T-cell (primary cell): ENCODE results near the gene HS2ST1. TPM values are rescaled to one million over a fixed set of nuclear protein-coding genes. Genes with fewer than 3 reads are reported as not detected.
"Not testable (repeated sequence)": the region's sequence is repeated elsewhere in the genome, so short reads cannot be mapped to it uniquely, and the experiment has no call there.

ENCODE experiments used
- ATAC-seq, 4 experiments: fragments of 200-7000 bp in 3 of 4; fragments of 150-1000 bp in 1 of 4; cut with Tn5 transposase; replicated peaks in 1 of 4; 1 replicate in 3 of 4; 2 replicates in 1 of 4; pipeline ENCODE4 v1.10.0; 2021; ENCODE audit warnings: moderate library complexity in 3 of 4, mild to moderate bottlenecking in 2 of 4, moderate number of reproducible peaks in 1 of 4
- CTCF ChIA-PET, 2 donors: fragments of 300-600 bp; sonication (Branson Sonifier 250); formaldehyde crosslinking; loops; one replicate each; lab custom pipeline; 2022; ENCODE audit warnings: antibody characterized with exemption in 2 of 2; lab: Charles Lee
- POLR2A ChIA-PET, 2 donors: fragments of 300-600 bp; sonication (Branson Sonifier 250); formaldehyde crosslinking; loops; one replicate each; lab custom pipeline; 2022; ENCODE audit warnings: antibody characterized with exemption in 2 of 2; lab: Charles Lee
- DNase-seq, 35 experiments: peaks; one replicate each; pipeline versions ENCODE4 v3.0.0 to v3.0.0-alpha.2; 2013 to 2023
- H3K27ac ChIP-seq: one replicate; pipeline ENCODE4 v1.5.1; 2013; ENCODE audit warnings: low read length
- H3K27me3 ChIP-seq, 2 experiments: replicated peaks in 1 of 2; 1 replicate in 1 of 2; 2 replicates in 1 of 2; pipeline versions ENCODE4 v1.6.1 to v1.7.0; 2013; ENCODE audit warnings: low read length in 1 of 2, mixed read lengths in 1 of 2; ENCODE audit not compliant: control insufficient read depth in 2 of 2, insufficient read depth in 2 of 2; ENCODE audit errors: extremely low read depth in 1 of 2
- H3K36me3 ChIP-seq, 2 donors: 1 replicate in 1 of 2; 2 replicates in 1 of 2; pipeline versions ENCODE4 v1.6.1 to v1.7.0; 2013; ENCODE audit warnings: low read length in 1 of 2; ENCODE audit not compliant: control insufficient read depth in 2 of 2, insufficient read depth in 1 of 2; ENCODE audit errors: extremely low read depth in 1 of 2
- H3K4me1 ChIP-seq, 2 experiments: 1 replicate in 1 of 2; 2 replicates in 1 of 2; pipeline versions ENCODE4 v1.6.1 to v1.7.0; 2013; ENCODE audit warnings: low read length in 2 of 2, mixed read lengths in 1 of 2; ENCODE audit not compliant: insufficient read depth in 2 of 2, control insufficient read depth in 1 of 2; ENCODE audit errors: extremely low read depth in 1 of 2
- H3K4me3 ChIP-seq, 2 donors: 1 replicate in 1 of 2; 2 replicates in 1 of 2; pipeline versions ENCODE4 v1.5.1 to v1.7.0; 2013; ENCODE audit warnings: mild to moderate bottlenecking in 2 of 2, low read length in 1 of 2, moderate library complexity in 1 of 2; ENCODE audit not compliant: control insufficient read depth in 1 of 2; ENCODE audit errors: extremely low read depth in 1 of 2
- H3K9me3 ChIP-seq: 2 replicates; pipeline ENCODE4 v1.7.0; 2013
- H3K27ac Mint-ChIP-seq, 2 donors: one replicate each; pipeline ENCODE4 v1.8.0; 2020 to 2021; ENCODE audit warnings: mild to moderate bottlenecking in 2 of 2, mixed read lengths in 2 of 2
- H3K27me3 Mint-ChIP-seq, 2 donors: one replicate each; pipeline ENCODE4 v1.8.0; 2021 to 2022; ENCODE audit warnings: mixed read lengths in 2 of 2
- H3K36me3 Mint-ChIP-seq: one replicate; pipeline ENCODE4 v1.8.0; 2021; ENCODE audit warnings: mixed read lengths
- H3K4me1 Mint-ChIP-seq, 3 donors: one replicate each; pipeline ENCODE4 v1.8.0; 2020 to 2022; ENCODE audit warnings: mixed read lengths in 3 of 3, mild to moderate bottlenecking in 1 of 3
- H3K4me3 Mint-ChIP-seq, 3 donors: one replicate each; pipeline ENCODE4 v1.8.0; 2020 to 2022; ENCODE audit warnings: mild to moderate bottlenecking in 3 of 3, mixed read lengths in 3 of 3, moderate library complexity in 3 of 3
- H3K9me3 Mint-ChIP-seq, 3 donors: one replicate each; pipeline ENCODE4 v1.8.0; 2020 to 2022; ENCODE audit warnings: mixed read lengths in 3 of 3
- WGBS: methylation state at CpG from one replicate; pipeline ENCODE4 v1.1.5; 2013; ENCODE audit warnings: missing lambda C conversion rate; ENCODE audit not compliant: insufficient coverage; 5-methylcytosine and 5-hydroxymethylcytosine counted together
- total RNA-seq, 35 experiments: library from RNA in 6 of 35; stranded (reverse) in 6 of 35; fragments of 120-200 nt in 1 of 35; gene quantifications; one replicate each; pipeline versions ENCODE4 v1.2.1 to v1.2.4 and lab custom pipeline; 2013 to 2026

The HS2ST1 gene
- total RNA-seq, 5 donors from 2014 or later (not counting 1 experiment from before 2014, with no cell fraction given) = 10.5 to 14.0 (median 11.0) TPM

DNA sequence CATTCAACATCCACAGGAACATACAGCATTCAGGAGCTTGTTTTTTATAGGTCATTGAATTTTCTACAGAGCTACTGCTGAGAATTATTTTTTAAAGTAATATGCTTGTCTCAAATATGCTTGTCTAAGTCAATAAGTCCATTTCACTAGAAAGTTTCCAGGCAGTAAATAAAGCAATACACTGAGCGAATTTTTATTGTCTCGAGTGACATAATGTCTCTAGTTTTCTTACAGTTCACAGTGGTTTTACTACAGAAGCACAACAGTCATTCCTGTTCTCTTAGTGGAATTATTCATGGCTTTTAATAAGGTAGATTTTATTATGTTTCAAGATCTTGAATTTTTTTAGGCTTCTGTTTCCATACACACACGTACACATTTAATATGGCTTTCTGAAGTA lies 83.8 kb downstream of the HS2ST1 start:
- ATAC-seq (no peak), DNase-seq (no peak)
- H3K27ac Mint-ChIP-seq = no peak overlapping the region
- H3K27me3 Mint-ChIP-seq = no peaks in the 10 kb centered on the region
- Histone ChIP-seq H3K9me3 (no peaks in the 10 kb centered on the region), H3K4me3 (no peak overlapping the region), H3K36me3 (no peaks in the 10 kb centered on the region), H3K27ac (no peak overlapping the region), H3K27me3 (no peaks in the 10 kb centered on the region), H3K4me1 (no peaks in the 10 kb centered on the region)
- H3K9me3 Mint-ChIP-seq = peaks cover 0 to 2% (median 0%) of the 10 kb centered on the region in 3 donors
- ChIA-PET CTCF (no interaction called here), POLR2A (no interaction called here)
- peaks cover 18% of the 10 kb centered on the region for H3K36me3 Mint-ChIP-seq
- 100% methylated on average over 1 of the region's 3 CpGs for WGBS
- peaks cover 0 to 14% (median 5%) of the 10 kb centered on the region in 3 donors for H3K4me1 Mint-ChIP-seq
- no peak overlapping the region for H3K4me3 Mint-ChIP-seq

DNA sequence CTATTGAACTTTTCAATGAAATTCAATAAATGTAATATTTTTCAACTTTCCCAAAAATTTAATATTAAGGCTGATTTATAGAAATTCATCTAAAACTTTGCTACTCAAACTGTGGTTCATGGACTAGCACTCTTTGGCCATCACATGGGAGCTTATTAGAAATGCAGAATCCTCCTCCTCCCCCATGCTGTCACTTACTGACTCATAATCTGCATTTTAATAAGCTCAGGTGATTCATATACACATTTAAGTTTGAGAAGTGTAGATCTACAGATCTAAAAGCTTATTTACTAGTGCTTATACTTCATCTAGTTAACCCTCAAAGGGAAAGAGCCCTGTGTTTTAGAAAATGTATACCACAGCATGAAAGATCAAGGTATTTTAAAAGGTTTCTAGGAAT lies 84.3 kb downstream of the HS2ST1 start:
- no peaks in the 10 kb centered on the region for H3K9me3 ChIP-seq
- CTCF ChIA-PET = no interaction called here
- peaks cover 18% of the 10 kb centered on the region for H3K36me3 Mint-ChIP-seq
- no peaks in the 10 kb centered on the region for H3K27me3 Mint-ChIP-seq
- peaks cover 0 to 14% (median 5%) of the 10 kb centered on the region in 3 donors for H3K4me1 Mint-ChIP-seq
- no peak overlapping the region for H3K4me3 Mint-ChIP-seq
- no peaks in the 10 kb centered on the region for H3K36me3 ChIP-seq
- no peaks in the 10 kb centered on the region for H3K27me3 ChIP-seq
- DNase-seq (no peak), ATAC-seq (no peak)
- no peak overlapping the region for H3K27ac Mint-ChIP-seq
- POLR2A ChIA-PET = no interaction called here
- H3K9me3 Mint-ChIP-seq = peaks cover 0 to 2% (median 0%) of the 10 kb centered on the region in 3 donors
- no peak overlapping the region for H3K4me3 ChIP-seq
- no peaks in the 10 kb centered on the region for H3K4me1 ChIP-seq
- H3K27ac ChIP-seq = no peak overlapping the region

DNA sequence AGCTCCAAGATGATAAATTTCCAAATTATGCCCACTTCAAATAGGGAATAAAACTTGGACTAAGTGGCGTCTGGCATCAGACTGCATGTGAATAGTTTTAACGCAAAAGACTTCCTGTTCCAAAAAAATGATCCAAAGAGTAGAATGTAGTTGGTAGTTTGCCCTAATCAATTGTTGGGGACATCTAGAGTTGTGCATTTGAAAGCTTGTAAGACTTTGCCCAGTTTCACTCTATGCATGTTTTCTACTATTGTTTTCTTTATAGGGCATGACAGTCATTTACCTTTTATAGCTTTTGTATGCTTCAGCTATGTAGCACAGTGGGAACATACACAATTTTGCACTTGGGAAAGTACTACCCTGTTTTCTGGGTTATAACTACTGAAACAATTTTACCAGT lies 86.0 kb downstream of the HS2ST1 start:
- no peaks in the 10 kb centered on the region for H3K36me3 ChIP-seq
- no CpG with 5 or more reads among the region's 2 CpGs for WGBS
- H3K27ac ChIP-seq = no peak overlapping the region
- ChIA-PET POLR2A (interaction anchor here in 1 of 2 donors (0.6 kb wide), 1 partner anchor 339 kb away, joined by 3 read pairs; no protein-coding TSS in a partner anchor), CTCF (no interaction called here)
- peaks cover 0 to 10% (median 5%) of the 10 kb centered on the region in 3 donors for H3K4me1 Mint-ChIP-seq
- ATAC-seq = no peak
- no peak overlapping the region for H3K4me3 Mint-ChIP-seq
- no peaks in the 10 kb centered on the region for H3K27me3 Mint-ChIP-seq
- no peak for DNase-seq
- H3K36me3 Mint-ChIP-seq = peaks cover 18% of the 10 kb centered on the region
- peaks cover 0 to 2% (median 0%) of the 10 kb centered on the region in 3 donors for H3K9me3 Mint-ChIP-seq
- no peaks in the 10 kb centered on the region for H3K9me3 ChIP-seq
- no peak overlapping the region for H3K27ac Mint-ChIP-seq
- no peak overlapping the region for H3K4me3 ChIP-seq
- no peaks in the 10 kb centered on the region for H3K27me3 ChIP-seq
- H3K4me1 ChIP-seq = no peaks in the 10 kb centered on the region

DNA sequence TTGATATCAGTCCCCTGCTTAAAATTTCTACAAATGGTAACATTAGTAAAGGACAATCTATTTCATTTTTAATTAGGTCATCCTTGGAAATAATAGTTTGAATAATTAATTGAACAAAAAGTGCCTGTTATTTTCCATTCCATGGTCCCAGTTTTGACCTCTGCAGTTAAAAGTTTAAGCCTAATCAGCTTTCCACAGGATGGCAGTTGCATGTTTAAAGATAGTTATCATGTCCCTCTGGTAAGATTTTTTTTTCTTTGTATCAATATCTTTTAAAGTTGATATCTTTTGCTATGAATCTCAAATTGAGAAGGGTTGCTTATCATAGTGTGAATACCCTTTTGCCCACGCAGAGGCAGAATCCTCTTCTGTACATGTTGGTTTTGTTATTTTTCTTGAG lies 90.4 kb downstream of the HS2ST1 start:
- Histone ChIP-seq H3K4me3 (no peak overlapping the region), H3K9me3 (no peaks in the 10 kb centered on the region), H3K4me1 (no peaks in the 10 kb centered on the region), H3K36me3 (no peaks in the 10 kb centered on the region), H3K27ac (no peak overlapping the region), H3K27me3 (no peaks in the 10 kb centered on the region)
- ATAC-seq (no peak), DNase-seq (no peak)
- CTCF ChIA-PET = no interaction called here
- peaks cover 0 to 2% (median 0%) of the 10 kb centered on the region in 3 donors for H3K9me3 Mint-ChIP-seq
- no peak overlapping the region for H3K4me3 Mint-ChIP-seq
- H3K4me1 Mint-ChIP-seq = no peaks in the 10 kb centered on the region
- no CpG with 5 or more reads among the region's 1 CpG for WGBS
- POLR2A ChIA-PET = no interaction called here
- no peak overlapping the region for H3K27ac Mint-ChIP-seq
- H3K27me3 Mint-ChIP-seq = no peaks in the 10 kb centered on the region
- H3K36me3 Mint-ChIP-seq = peaks cover 12% of the 10 kb centered on the region

DNA sequence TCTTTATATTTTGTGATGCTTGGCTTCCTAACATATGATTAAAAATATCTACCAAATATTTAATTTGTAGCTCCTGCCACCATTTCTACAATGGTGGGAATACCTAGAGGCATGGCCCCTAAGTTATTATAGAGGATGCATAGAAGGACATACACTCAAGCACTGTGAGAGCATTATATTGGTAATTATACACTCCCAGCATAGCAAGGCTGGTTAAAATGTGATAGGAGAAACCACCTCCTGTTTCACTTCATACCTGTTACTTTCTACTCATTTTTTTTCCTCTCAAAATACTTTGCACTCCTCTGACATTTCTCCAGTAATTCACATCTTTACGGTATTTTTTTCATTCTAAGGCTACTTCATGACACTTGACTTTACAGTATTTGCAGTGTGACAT lies 92.9 kb downstream of the HS2ST1 start:
- Mint-ChIP-seq H3K9me3 (peaks cover 0 to 11% (median 0%) of the 10 kb centered on the region in 3 donors), H3K27ac (no peak overlapping the region), H3K4me1 (no peaks in the 10 kb centered on the region), H3K27me3 (no peaks in the 10 kb centered on the region), H3K36me3 (peaks cover 15% of the 10 kb centered on the region), H3K4me3 (no peak overlapping the region)
- ChIA-PET CTCF (no interaction called here), POLR2A (interaction anchor here in 1 of 2 donors (0.6 kb wide), 1 partner anchor 1541 kb away, joined by 5 read pairs; no protein-coding TSS in a partner anchor)
- Histone ChIP-seq H3K4me3 (no peak overlapping the region), H3K27me3 (no peaks in the 10 kb centered on the region), H3K9me3 (no peaks in the 10 kb centered on the region), H3K36me3 (no peaks in the 10 kb centered on the region), H3K4me1 (no peaks in the 10 kb centered on the region), H3K27ac (no peak overlapping the region)
- ATAC-seq = no peak
- no peak for DNase-seq
- no CpG with 5 or more reads among the region's 1 CpG for WGBS

DNA sequence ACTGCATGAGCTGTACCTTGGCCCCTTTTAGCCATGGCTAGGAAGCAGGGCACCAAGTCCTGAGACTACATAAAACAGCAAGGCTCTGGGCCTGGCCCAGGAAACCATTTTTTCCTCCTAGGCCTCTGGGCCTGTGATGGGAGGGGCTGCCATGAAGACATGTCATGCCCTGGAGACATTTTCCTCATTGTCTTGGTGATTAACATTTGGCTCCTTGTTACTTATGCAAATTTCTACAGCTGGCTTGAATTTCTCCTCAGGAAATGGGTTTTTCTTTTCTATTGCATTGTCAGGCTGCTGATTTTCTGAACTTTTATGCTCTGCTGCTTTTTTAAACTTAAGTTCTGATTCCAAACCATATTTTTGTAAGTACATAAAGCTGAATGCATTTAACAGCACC lies 99.0 kb downstream of the HS2ST1 start:
- H3K9me3 ChIP-seq, H3K4me1 ChIP-seq, H3K27ac Mint-ChIP-seq, H3K27me3 Mint-ChIP-seq, H3K27me3 ChIP-seq, H3K4me3 Mint-ChIP-seq, H3K36me3 ChIP-seq, H3K4me3 ChIP-seq, CTCF ChIA-PET, ATAC-seq, DNase-seq, H3K27ac ChIP-seq, POLR2A ChIA-PET: not testable (repeated sequence)
- Mint-ChIP-seq H3K9me3 (peaks cover 4 to 16% (median 5%) of the 10 kb centered on the region in 3 donors), H3K36me3 (peaks cover 20% of the 10 kb centered on the region), H3K4me1 (peaks cover 0 to 14% (median 6%) of the 10 kb centered on the region in 3 donors)
